Lower leg skin (tissue), 4 donors: ENCODE data around the gene ADAMTS14. TPM values are rescaled to one million over a fixed set of nuclear protein-coding genes. Genes with fewer than 3 reads are reported as not detected.

Experiments used
- DNase-seq, 2 donors: peaks; one replicate each; pipeline ENCODE4 v3.0.0-alpha.2; 2019; ENCODE audit warnings: low spot score in 2 of 2
- H3K4me3 ChIP-seq: fragments of 200-600 bp; sonication (generic); 2 replicates; pipeline ENCODE4 v1.5.1; 2017; ENCODE audit warnings: mild to moderate bottlenecking, low read depth; ENCODE audit not compliant: poor library complexity, severe bottlenecking
- POLR2A ChIP-seq, 2 donors: fragments of 450-650 bp; IDR thresholded peaks; one replicate each; pipeline ENCODE4 v1.6.1; 2016 to 2017; ENCODE audit warnings: antibody characterized with exemption in 2 of 2, mild to moderate bottlenecking in 1 of 2, moderate library complexity in 1 of 2
- WGBS, 2 donors: methylation state at CpG; one replicate each; pipeline ENCODE4 v1.1.5; 2018; 5-methylcytosine and 5-hydroxymethylcytosine counted together
- intact Hi-C: fragments of 100-400 bp; cut with DNase I; formaldehyde crosslinking; loops from one replicate; pipeline ENCODE4 v1.15.0; 2023; ENCODE audit warnings: low total_unique reads
- total RNA-seq, 4 donors: library from RNA; depleted of rRNA; stranded (reverse); fragments of >200 nt; gene quantifications; one replicate each; pipeline ENCODE4 v1.1.0, GENCODE V29; 2016
- TF ChIP-seq, protein P1 (sequence below), 3 donors: fragments of 450-650 bp; IDR thresholded peaks; one replicate each; pipeline ENCODE4 v1.5.1; 2016; ENCODE audit warnings: antibody characterized with exemption in 3 of 3, mild to moderate bottlenecking in 3 of 3, moderate library complexity in 2 of 3

ADAMTS14 gene
- total RNA-seq, 4 donors from 2014 or later, result 0.22 to 1.0 (median 0.34) TPM; not detected in 1

DNA sequence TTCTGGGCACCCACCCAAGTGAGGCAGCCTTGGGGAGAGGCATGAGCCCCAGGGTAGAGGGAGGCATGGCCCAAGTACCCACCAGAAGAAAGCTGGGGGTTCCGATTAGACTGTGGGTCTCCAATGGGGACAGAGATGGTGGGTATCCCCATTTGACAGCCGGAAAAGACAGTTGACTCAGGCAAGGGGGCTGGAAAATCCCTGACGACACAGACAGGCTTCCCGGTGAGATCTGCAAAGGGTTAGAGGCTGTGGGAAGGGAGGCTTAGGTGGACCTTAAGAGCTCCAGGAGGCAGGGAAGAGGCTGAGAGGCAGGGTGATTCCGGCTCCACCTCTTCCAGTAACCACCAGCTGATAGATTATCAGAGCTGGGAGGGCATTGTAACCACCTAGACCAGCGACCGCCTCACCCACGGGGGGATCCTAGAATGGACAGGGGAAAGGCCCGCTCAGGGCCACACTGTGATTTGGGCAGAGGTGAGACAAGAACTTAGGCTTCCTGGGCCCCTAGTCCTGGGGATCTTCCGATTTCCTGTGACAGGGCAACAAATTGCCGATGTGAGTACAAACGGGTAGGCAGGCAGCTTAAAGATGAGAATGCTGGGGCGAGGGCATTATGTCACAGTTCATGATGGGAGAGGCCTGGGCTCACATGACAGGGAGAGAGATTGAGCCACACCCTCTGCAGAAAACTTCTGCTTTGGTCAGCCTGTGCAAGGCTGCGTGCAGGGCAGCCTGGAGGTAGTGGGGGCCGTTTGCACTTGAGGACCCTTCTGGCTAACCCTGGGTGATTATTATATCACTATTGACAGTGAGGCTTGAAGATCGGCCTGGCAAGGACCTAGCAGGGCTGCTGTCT is 107.4 kb downstream of the ADAMTS14 start:
- intact Hi-C loops, result no loop called here
- TF ChIP-seq POLR2A (IDR thresholded peaks at IDR 0.05), result no peak
- TF ChIP-seq, protein P1, sequence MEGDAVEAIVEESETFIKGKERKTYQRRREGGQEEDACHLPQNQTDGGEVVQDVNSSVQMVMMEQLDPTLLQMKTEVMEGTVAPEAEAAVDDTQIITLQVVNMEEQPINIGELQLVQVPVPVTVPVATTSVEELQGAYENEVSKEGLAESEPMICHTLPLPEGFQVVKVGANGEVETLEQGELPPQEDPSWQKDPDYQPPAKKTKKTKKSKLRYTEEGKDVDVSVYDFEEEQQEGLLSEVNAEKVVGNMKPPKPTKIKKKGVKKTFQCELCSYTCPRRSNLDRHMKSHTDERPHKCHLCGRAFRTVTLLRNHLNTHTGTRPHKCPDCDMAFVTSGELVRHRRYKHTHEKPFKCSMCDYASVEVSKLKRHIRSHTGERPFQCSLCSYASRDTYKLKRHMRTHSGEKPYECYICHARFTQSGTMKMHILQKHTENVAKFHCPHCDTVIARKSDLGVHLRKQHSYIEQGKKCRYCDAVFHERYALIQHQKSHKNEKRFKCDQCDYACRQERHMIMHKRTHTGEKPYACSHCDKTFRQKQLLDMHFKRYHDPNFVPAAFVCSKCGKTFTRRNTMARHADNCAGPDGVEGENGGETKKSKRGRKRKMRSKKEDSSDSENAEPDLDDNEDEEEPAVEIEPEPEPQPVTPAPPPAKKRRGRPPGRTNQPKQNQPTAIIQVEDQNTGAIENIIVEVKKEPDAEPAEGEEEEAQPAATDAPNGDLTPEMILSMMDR (IDR thresholded peaks at IDR 0.05), result no peak
- 81 to 85% methylated on average over 16 of the region's 16 CpGs for WGBS, 2 donors
- H3K4me3 ChIP-seq, result no peak overlapping the region
- peak; percentile 49 to 78 for DNase-seq

DNA sequence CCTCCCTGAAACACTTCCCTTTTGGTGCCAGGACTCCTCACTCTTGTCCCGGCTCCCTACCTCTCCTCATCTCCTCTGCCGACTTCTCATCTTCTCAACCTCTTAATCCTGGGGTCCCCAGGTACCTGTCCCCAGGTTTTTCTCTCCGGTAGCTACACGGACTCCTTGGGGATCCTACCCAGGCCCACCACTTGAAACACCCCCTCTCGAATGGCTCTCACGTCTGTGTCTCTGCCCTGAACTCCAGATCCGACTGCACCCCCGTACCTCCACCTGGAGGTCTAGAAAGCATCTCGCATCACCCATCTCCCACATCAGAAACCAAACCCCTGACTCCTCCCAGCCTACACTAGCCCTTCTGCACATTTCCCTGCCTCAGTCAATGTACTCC is 108.1 kb downstream of the ADAMTS14 start:
- intact Hi-C loops, result no loop called here
- DNase-seq, result peak in 1 of 2 donors; percentile 10
- no peak overlapping the region for H3K4me3 ChIP-seq
- WGBS, 2 donors, result 93 to 94% methylated on average over 9 of the region's 9 CpGs
- TF ChIP-seq, protein P1 (IDR thresholded peaks at IDR 0.05), result no peak
- no peak for TF ChIP-seq POLR2A (IDR thresholded peaks at IDR 0.05)

DNA sequence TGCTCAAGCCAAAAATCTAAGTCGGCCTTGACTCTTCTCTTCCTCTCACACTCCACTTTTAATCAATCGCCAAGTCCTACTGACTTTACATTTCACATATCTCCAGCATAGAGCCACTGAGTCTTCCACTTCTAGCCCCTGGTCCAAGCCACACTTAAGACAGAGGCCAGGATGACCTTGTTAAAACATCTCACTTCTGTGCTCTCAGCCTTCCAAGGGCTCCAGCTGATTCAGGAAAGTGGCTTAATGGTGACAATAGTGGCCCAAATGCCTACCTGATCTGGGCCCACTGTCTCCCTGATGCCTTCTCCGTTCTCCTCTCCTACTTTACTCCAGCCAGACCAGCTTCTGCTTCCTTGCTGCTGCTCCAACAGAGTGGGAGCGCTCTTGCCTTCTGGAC is 108.5 kb downstream of the ADAMTS14 start:
- H3K4me3 ChIP-seq, result no peak overlapping the region
- WGBS, 2 donors, result 97% methylated on average over 4 of the region's 4 CpGs
- TF ChIP-seq, protein P1 (IDR thresholded peaks at IDR 0.05), result no peak
- no peak for TF ChIP-seq POLR2A (IDR thresholded peaks at IDR 0.05)
- intact Hi-C loops, result no loop called here
- DNase-seq, result no peak

DNA sequence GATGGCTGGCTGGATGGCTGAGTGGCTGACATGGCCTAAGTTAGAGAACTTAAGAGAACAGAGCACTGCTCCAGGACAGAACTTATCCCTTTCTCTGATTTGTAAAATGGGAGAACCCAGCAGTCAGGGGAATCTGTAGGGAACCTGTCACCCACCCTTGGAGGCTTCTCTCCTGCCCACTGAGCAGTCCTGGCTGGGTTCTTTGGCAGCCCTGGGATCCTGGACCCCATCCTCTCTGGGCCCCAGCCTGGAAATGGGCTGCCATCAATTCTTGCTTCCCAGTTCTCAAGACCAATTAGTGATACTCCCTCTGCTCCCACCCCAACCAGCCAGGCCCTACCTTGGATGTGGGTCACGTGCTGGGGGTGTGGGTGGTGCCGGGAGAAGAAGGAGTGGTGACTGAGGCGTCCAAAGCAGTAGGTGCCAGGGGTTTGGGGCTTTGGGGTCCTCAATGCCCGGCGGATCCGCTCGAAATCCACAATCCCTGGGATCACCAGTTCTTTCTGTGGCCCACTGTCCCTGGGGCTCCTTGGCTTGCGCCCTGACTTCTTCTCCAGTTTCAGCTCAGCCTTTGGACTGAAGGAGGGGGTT is 109.2 kb downstream of the ADAMTS14 start:
- intact Hi-C loops, result no loop called here
- DNase-seq, result peak in 1 of 2 donors; percentile 7
- no peak for TF ChIP-seq POLR2A (IDR thresholded peaks at IDR 0.05)
- TF ChIP-seq, protein P1 (IDR thresholded peaks at IDR 0.05), result no peak
- H3K4me3 ChIP-seq, result no peak overlapping the region
- 92 to 97% methylated on average over 8 of the region's 8 CpGs for WGBS, 2 donors

DNA sequence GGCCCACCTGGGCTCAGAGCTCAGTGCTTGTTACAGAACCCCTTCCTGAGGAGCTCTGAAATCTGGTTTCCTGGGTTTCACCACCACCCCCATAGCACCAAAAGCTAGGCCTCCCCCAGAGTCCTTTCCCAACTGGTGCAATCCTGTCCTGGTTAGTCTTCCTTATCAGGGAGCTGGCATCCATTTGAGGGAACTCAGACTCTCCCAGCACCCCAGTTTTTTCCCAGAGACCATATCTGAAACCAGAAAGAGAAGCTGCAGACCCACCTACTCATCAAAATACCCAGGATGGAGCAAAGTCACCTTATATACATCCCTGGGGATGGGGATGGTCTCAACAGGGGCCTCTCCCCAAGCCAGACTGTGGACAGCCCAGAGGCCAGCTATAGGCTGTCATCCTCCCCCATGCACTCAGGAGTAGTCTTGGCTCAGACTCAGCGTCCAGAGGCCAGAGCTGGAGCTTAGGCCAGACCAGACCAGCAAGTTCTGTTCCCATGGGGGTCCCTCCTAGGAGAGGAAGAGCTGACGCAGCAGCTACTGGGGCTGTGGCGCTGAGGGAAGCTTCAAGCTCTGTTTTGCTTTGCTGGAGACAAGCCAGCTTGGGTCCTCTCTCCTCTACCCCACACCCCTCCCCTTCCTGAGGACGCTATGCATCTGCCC is 109.9 kb downstream of the ADAMTS14 start:
- no peak overlapping the region for H3K4me3 ChIP-seq
- DNase-seq, result peak in 1 of 2 donors; percentile 11
- intact Hi-C loops, result no loop called here
- WGBS, 2 donors, result 81 to 83% methylated on average over 4 of the region's 4 CpGs
- TF ChIP-seq, protein P1 (IDR thresholded peaks at IDR 0.05), result no peak
